Astrocyte of the spinal cord (primary cell): ENCODE measurements around the gene KCTD14.

Source experiments
- DNase-seq: peaks from one replicate; pipeline ENCODE4 v3.0.0; 2011; ENCODE audit warnings: low read depth, low spot score
- H3K4me3 ChIP-seq: 2 replicates; pipeline ENCODE4 v1.5.1; 2011; ENCODE audit warnings: low read depth, mild to moderate bottlenecking, low read length, moderate library complexity
- in situ Hi-C: cut with HindIII; loops from 2 replicates; pipeline ENCODE4 v1.10.0; 2017; ENCODE audit warnings: low sequenced_read_pairs
- TF ChIP-seq, protein P1 (sequence below): IDR thresholded peaks from 2 replicates; pipeline ENCODE4 v1.5.1; 2012; ENCODE audit warnings: low read depth, mild to moderate bottlenecking, low read length, inconsistent platforms

KCTD14 gene

DNA sequence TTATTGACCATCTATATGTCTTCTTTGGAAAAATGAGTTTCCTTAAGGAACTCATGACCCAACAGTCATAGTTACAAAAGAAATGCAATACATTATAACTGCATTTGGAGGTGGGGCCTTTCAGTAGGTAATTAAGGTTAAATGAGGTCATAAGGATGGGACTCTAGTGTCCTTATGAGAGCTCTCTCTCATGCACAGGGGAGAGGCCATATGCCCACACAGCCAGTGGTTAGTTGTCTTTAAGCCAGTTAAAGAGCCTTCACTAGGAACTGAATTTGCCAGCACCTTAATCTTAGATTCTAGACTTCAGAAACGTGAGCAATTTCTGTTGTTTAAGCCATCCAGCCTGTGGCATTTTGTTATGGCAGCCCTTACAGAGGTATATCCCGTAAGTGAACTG, 56.0 kb downstream of the KCTD14 start:
- DNase-seq: no peak
- in situ Hi-C loops: no loop called here
- TF ChIP-seq, protein P1, sequence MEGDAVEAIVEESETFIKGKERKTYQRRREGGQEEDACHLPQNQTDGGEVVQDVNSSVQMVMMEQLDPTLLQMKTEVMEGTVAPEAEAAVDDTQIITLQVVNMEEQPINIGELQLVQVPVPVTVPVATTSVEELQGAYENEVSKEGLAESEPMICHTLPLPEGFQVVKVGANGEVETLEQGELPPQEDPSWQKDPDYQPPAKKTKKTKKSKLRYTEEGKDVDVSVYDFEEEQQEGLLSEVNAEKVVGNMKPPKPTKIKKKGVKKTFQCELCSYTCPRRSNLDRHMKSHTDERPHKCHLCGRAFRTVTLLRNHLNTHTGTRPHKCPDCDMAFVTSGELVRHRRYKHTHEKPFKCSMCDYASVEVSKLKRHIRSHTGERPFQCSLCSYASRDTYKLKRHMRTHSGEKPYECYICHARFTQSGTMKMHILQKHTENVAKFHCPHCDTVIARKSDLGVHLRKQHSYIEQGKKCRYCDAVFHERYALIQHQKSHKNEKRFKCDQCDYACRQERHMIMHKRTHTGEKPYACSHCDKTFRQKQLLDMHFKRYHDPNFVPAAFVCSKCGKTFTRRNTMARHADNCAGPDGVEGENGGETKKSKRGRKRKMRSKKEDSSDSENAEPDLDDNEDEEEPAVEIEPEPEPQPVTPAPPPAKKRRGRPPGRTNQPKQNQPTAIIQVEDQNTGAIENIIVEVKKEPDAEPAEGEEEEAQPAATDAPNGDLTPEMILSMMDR: no peak
- H3K4me3 ChIP-seq: no peak overlapping the region

DNA sequence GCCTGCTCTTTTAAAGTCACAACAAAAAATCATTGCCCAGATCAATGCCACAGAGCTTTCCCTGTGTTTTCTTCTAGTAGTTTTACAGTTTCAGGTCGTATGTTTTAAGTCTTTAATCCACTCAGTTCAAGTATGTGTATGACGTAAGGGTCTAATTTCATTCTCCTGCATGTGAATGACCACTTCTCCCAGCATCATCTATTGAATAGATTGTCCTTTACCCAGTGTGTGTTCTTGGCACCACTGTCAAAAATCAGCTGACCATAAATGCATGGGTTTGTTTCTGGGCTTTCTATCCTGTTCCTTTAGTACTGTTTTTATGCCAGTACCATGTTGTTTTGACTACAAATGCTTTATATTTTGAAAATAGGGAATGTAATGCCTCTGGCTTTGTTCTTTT, 56.7 kb downstream of the KCTD14 start:
- TF ChIP-seq, protein P1: no peak
- in situ Hi-C loops: no loop called here
- DNase-seq: no peak
- no peak overlapping the region for H3K4me3 ChIP-seq
